Fibroblast of lung (primary cell): ENCODE results near the gene TET2. TPM values are rescaled to one million over a fixed set of nuclear protein-coding genes. Genes with fewer than 3 reads are reported as not detected.

Experiments used
- DNase-seq, 2 donors: peaks; one replicate each; pipeline versions ENCODE4 v3.0.0 to v3.0.0-alpha.2; 2010; ENCODE audit warnings: low read depth in 2 of 2
- H2AFZ ChIP-seq: 2 replicates; pipeline ENCODE4 v1.5.1; 2012; ENCODE audit warnings: low read length, control low read depth, inconsistent platforms
- H3K27ac ChIP-seq: 2 replicates; pipeline ENCODE4 v1.5.1; 2011; ENCODE audit warnings: low read length, control low read depth; ENCODE audit not compliant: insufficient read depth
- H3K27me3 ChIP-seq: 2 replicates; pipeline ENCODE4 v1.5.1; 2011; ENCODE audit warnings: mild to moderate bottlenecking, low read length; ENCODE audit not compliant: control insufficient read depth, insufficient read depth
- H3K36me3 ChIP-seq: 2 replicates; pipeline ENCODE4 v1.5.1; 2011; ENCODE audit warnings: low read length; ENCODE audit not compliant: control insufficient read depth, insufficient read depth
- H3K4me1 ChIP-seq: 2 replicates; pipeline ENCODE4 v1.5.1; 2011; ENCODE audit warnings: low read length; ENCODE audit not compliant: control insufficient read depth, insufficient read depth; ENCODE audit errors: extremely low read depth
- H3K4me2 ChIP-seq: 2 replicates; pipeline ENCODE4 v1.5.1; 2011; ENCODE audit warnings: low read length, control low read depth; ENCODE audit not compliant: insufficient read depth; ENCODE audit errors: extremely low read depth
- H3K4me3 ChIP-seq, 4 experiments: fragments of 200-600 bp in 1 of 4; sonication (generic) in 1 of 4; replicated peaks in 1 of 4; 2 replicates each; pipeline ENCODE4 v1.5.1; 2011 to 2016; ENCODE audit warnings: low read length in 4 of 4, low read depth in 3 of 4, mild to moderate bottlenecking in 3 of 4, control low read depth in 2 of 4, inconsistent platforms in 1 of 4, mixed read lengths in 1 of 4; ENCODE audit not compliant: insufficient read depth in 1 of 4; ENCODE audit errors: control extremely low read depth in 1 of 4
- H3K79me2 ChIP-seq: 2 replicates; pipeline ENCODE4 v1.5.1; 2012; ENCODE audit warnings: mild to moderate bottlenecking, low read length, inconsistent platforms; ENCODE audit not compliant: control insufficient read depth, insufficient read depth
- H3K9ac ChIP-seq: 2 replicates; pipeline ENCODE4 v1.5.1; 2011; ENCODE audit warnings: mild to moderate bottlenecking, low read length, control low read depth; ENCODE audit not compliant: insufficient read depth
- H3K9me3 ChIP-seq: 2 replicates; pipeline ENCODE4 v1.5.1; 2012; ENCODE audit warnings: low read depth, low read length; ENCODE audit not compliant: control insufficient read depth, insufficient read depth
- H4K20me1 ChIP-seq: 2 replicates; pipeline ENCODE4 v1.5.1; 2011; ENCODE audit warnings: low read length; ENCODE audit not compliant: control insufficient read depth, insufficient read depth; ENCODE audit errors: extremely low read depth
- EZH2 ChIP-seq: IDR thresholded peaks from 2 replicates; pipeline ENCODE4 v1.5.1; 2012; ENCODE audit warnings: low read length, control low read depth, mild to moderate bottlenecking; ENCODE audit errors: missing control alignments
- polyA plus RNA-seq, 2 donors: library from polyadenylated mRNA; depleted of rRNA in 1 of 2; stranded (reverse) in 1 of 2; unstranded in 1 of 2; fragments of >200 nt; gene quantifications; 2 replicates each; pipeline ENCODE4 v1.2.1, GENCODE V29; 2011 to 2012; ENCODE audit warnings: missing spikeins in 1 of 2
- total RNA-seq: library from RNA; depleted of rRNA; stranded (reverse); fragments of >200 nt; gene quantifications from 2 replicates; pipeline ENCODE4 v1.2.1, GENCODE V29; 2014
- TF ChIP-seq, protein P1 (sequence below), 2 donors: IDR thresholded peaks in 1 of 2; conservative IDR thresholded peaks in 1 of 2; 1 replicate in 1 of 2; 2 replicates in 1 of 2; pipeline ENCODE4 v1.5.1; 2011 to 2012; ENCODE audit warnings: low read length in 2 of 2, control low read depth in 1 of 2, inconsistent platforms in 1 of 2, low read depth in 1 of 2, mild to moderate bottlenecking in 1 of 2

The TET2 gene
- total and polyA plus RNA-seq, 2 donors (not counting 1 experiment from before 2014, with no cell fraction given): 6.9 to 8.3 TPM

DNA sequence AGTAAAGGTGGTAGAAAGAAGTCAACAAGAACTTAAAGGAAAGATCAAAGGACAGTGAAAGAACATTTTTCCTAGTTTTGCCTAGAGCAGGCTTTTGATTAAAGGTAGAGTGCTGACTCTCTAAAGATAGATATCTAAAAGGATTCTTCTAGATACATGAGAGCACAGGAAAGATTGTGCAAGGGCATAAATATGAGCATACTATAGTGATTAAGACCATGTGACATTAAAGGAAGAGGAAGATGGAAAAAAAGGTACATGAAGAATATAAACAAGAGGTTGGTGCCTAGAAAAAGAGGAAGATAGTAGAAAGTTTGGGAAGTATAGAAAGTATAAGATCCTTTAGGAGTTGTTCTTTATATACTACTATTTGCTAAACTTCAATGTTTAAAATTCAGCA lies 26.1 kb upstream of the TET2 start:
- H3K27ac ChIP-seq: no peak overlapping the region
- H3K27me3 ChIP-seq: no peaks in the 10 kb centered on the region
- no peak for DNase-seq
- no peak overlapping the region for H3K9ac ChIP-seq
- TF ChIP-seq, protein P1, sequence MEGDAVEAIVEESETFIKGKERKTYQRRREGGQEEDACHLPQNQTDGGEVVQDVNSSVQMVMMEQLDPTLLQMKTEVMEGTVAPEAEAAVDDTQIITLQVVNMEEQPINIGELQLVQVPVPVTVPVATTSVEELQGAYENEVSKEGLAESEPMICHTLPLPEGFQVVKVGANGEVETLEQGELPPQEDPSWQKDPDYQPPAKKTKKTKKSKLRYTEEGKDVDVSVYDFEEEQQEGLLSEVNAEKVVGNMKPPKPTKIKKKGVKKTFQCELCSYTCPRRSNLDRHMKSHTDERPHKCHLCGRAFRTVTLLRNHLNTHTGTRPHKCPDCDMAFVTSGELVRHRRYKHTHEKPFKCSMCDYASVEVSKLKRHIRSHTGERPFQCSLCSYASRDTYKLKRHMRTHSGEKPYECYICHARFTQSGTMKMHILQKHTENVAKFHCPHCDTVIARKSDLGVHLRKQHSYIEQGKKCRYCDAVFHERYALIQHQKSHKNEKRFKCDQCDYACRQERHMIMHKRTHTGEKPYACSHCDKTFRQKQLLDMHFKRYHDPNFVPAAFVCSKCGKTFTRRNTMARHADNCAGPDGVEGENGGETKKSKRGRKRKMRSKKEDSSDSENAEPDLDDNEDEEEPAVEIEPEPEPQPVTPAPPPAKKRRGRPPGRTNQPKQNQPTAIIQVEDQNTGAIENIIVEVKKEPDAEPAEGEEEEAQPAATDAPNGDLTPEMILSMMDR (conservative IDR thresholded peaks at IDR 0.05 in 1 of 2, IDR thresholded peaks at IDR 0.05 in 1 of 2; ENCODE audit: low read depth in 1 of 2, low read length in 2 of 2): no peak
- no peak for TF ChIP-seq EZH2
- no peaks in the 10 kb centered on the region for H3K79me2 ChIP-seq
- H3K4me1 ChIP-seq: no peaks in the 10 kb centered on the region
- no peaks in the 10 kb centered on the region for H3K36me3 ChIP-seq
- no peak overlapping the region for H2AFZ ChIP-seq
- H3K4me2 ChIP-seq: no peak overlapping the region
- no peaks in the 10 kb centered on the region for H3K9me3 ChIP-seq
- no peaks in the 10 kb centered on the region for H4K20me1 ChIP-seq
- no peak overlapping the region for H3K4me3 ChIP-seq

DNA sequence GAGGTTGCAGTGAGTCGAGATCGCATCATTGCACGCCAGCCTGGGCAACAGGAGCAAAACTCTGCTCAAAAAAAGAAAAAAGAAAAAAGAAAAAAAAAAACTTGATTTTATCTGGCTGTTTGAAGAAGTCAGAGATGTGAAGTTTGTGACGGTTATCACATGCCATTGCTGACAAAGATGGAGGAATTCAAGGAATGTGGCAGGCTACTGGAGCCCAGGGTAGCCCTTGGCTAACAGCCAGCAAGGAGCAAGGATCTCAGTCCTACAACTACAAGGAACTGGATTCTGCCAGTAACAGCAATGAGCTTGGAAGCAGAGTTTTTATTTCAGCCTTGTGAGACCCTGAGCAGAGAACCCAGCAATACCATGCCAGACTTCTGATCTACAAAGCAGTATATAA lies 24.3 kb upstream of the TET2 start:
- Histone ChIP-seq H3K79me2 (no peaks in the 10 kb centered on the region), H3K9ac (no peak overlapping the region), H3K4me3 (no peak overlapping the region), H3K27ac (no peak overlapping the region), H3K4me2 (no peak overlapping the region), H3K9me3 (no peaks in the 10 kb centered on the region), H3K36me3 (no peaks in the 10 kb centered on the region), H3K27me3 (no peaks in the 10 kb centered on the region), H4K20me1 (no peaks in the 10 kb centered on the region), H3K4me1 (no peaks in the 10 kb centered on the region), H2AFZ (no peak overlapping the region)
- DNase-seq: peak; percentile 12 to 60
- no peak for TF ChIP-seq EZH2
- TF ChIP-seq, protein P1 (conservative IDR thresholded peaks at IDR 0.05 in 1 of 2, IDR thresholded peaks at IDR 0.05 in 1 of 2; ENCODE audit: low read depth in 1 of 2, low read length in 2 of 2): no peak

DNA sequence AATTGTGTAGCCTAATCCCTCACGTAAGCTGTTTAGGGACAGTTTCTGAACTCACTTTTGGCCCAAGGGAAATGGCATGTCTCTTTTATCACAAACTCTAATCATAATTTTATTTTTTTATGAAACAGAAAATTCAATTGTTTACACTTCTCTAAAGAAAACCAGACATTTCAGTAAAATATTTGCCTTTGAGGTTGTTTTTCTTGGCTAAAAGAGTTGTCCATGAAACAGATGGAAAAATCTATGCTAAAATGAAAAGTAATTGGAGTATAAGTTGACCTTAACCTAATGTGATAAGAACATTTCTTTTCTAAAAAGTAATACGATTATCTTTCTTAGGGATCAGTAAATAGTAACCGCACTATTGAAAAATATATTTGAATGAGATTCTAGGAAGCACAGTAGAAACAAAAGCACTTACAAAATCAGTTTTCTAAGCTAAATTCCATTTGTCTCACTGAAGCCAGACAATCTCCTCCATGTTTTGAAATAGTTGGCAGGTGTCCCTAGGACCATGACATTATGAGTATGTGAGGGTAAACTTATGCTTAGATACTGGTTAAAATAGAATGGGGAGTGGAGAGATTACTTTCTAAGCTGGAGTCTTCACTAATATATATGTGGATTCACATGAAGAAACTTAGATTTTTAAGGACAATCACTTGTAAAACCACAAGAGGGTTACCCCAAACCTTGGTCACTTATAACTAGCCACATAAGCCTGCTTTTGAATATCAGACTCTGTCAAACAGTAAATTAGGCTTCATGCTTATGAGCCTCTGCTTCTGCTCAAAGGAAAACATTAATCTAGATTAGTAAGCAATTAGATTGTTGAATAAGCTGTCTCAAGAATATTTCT lies 20.1 kb upstream of the TET2 start:
- Histone ChIP-seq H3K9me3 (no peaks in the 10 kb centered on the region), H3K27ac (no peak overlapping the region), H3K4me1 (no peaks in the 10 kb centered on the region), H3K27me3 (no peaks in the 10 kb centered on the region), H3K79me2 (no peaks in the 10 kb centered on the region), H3K9ac (no peak overlapping the region), H3K36me3 (no peaks in the 10 kb centered on the region), H4K20me1 (no peaks in the 10 kb centered on the region), H3K4me3 (no peak overlapping the region), H2AFZ (no peak overlapping the region), H3K4me2 (no peak overlapping the region)
- TF ChIP-seq, protein P1 (conservative IDR thresholded peaks at IDR 0.05 in 1 of 2, IDR thresholded peaks at IDR 0.05 in 1 of 2; ENCODE audit: low read depth in 1 of 2, low read length in 2 of 2): no peak
- TF ChIP-seq EZH2: no peak
- peak; percentile 79 for DNase-seq
